Osteocyte (in vitro differentiated cells): ENCODE data around the gene USP21. TPM values are rescaled to one million over a fixed set of nuclear protein-coding genes. Genes with fewer than 3 reads are reported as not detected.

ENCODE experiments used
- DNase-seq: peaks from one replicate; pipeline ENCODE4 v3.0.0; 2021; ENCODE audit warnings: mixed read lengths; ENCODE audit not compliant: unreplicated experiment; ENCODE audit errors: extremely low spot score
- H3K27ac Mint-ChIP-seq: one replicate; pipeline ENCODE4 v1.8.0; 2021; ENCODE audit warnings: mild to moderate bottlenecking, mixed read lengths; ENCODE audit not compliant: unreplicated experiment
- H3K27me3 Mint-ChIP-seq: one replicate; pipeline ENCODE4 v1.8.0; 2021; ENCODE audit warnings: mixed read lengths; ENCODE audit not compliant: unreplicated experiment
- H3K36me3 Mint-ChIP-seq: one replicate; pipeline ENCODE4 v1.8.0; 2021; ENCODE audit warnings: mixed read lengths; ENCODE audit not compliant: unreplicated experiment
- H3K4me1 Mint-ChIP-seq: one replicate; pipeline ENCODE4 v1.8.0; 2021; ENCODE audit warnings: mixed read lengths; ENCODE audit not compliant: unreplicated experiment
- H3K4me3 Mint-ChIP-seq: one replicate; pipeline ENCODE4 v1.8.0; 2021; ENCODE audit warnings: mild to moderate bottlenecking, moderate library complexity, mixed read lengths; ENCODE audit not compliant: unreplicated experiment
- H3K9me3 Mint-ChIP-seq: one replicate; pipeline ENCODE4 v1.8.0; 2021; ENCODE audit warnings: mixed read lengths; ENCODE audit not compliant: unreplicated experiment
- long read RNA-seq: library from polyadenylated mRNA; unstranded; transcript quantifications from one replicate; pipeline ENCODE4 v2.0.0, GENCODE V29; 2021
- total RNA-seq: library from RNA; stranded (reverse); gene quantifications from 2 replicates; pipeline ENCODE4 v1.2.1, GENCODE V29; 2021
- TF ChIP-seq, protein P1 (sequence below): fragments of 200-600 bp; sonication (generic); IDR thresholded peaks from 2 replicates; pipeline ENCODE4 v1.5.0; 2021; ENCODE audit warnings: antibody characterized with exemption, mild to moderate bottlenecking, moderate library complexity

USP21 gene, protein sequence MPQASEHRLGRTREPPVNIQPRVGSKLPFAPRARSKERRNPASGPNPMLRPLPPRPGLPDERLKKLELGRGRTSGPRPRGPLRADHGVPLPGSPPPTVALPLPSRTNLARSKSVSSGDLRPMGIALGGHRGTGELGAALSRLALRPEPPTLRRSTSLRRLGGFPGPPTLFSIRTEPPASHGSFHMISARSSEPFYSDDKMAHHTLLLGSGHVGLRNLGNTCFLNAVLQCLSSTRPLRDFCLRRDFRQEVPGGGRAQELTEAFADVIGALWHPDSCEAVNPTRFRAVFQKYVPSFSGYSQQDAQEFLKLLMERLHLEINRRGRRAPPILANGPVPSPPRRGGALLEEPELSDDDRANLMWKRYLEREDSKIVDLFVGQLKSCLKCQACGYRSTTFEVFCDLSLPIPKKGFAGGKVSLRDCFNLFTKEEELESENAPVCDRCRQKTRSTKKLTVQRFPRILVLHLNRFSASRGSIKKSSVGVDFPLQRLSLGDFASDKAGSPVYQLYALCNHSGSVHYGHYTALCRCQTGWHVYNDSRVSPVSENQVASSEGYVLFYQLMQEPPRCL
- total RNA-seq = 25.5 and 27.5 TPM in 2 replicates
- long read RNA-seq, partial matches to known transcripts = 1 of 2 reads
- long read RNA-seq, other reads (novel, unspliced or antisense) = 1 of 2 reads

DNA sequence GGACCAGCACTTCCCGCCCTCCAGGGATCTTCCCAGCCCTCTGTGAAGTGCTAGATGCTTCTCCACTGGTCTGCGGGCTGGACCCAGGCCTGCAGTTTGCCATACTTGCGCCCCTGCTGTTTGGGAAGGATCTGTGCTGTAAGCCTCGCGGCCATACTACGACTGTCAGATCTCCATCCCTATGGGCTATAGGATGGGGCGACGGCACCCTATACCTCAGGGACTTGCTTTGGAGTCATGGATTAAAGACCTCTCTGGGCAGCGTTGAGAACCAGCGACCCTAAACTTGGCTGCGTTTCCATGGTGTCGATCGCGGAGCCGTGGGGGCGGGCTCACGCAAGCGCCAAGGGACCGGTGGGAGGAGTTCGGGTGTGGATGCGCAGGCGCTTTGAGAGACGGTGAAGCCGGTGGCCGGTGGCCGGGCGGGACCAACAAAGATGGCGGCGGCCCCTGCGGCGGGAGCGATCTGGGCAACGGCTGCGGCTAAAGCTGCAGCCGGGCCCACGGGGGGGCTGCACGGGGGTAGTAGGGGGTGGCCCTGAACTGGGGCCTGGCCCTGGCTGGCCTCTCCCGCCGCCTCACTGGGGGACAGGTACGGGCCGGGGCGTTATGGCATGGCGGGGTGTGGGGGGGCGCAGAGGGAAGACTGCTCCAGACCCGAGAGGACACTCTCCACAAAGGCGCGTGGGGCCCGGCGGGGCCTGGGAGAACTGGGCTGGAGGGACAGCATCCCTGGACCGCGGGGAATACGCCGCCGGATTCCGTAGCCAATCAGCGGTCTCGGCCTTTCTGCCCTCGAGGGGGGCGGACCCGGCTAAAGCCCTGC, at the start of gene USP21:
Gene USP21, plus strand, starts transcription at position 414 of the 826 bp plus-strand sequence. CDS start 1,141 bp downstream, outside the sequence.
- DNase-seq = peak; percentile 98
- no peaks in the 10 kb centered on the region for H3K9me3 Mint-ChIP-seq
- H3K27ac Mint-ChIP-seq = peak within 1 kb of the TSS; percentile 91
- H3K36me3 Mint-ChIP-seq = peaks cover 23% of the 10 kb centered on the region
- H3K4me3 Mint-ChIP-seq = peak within 1 kb of the TSS; percentile 87
- H3K4me1 Mint-ChIP-seq = peaks cover 34% of the 10 kb centered on the region
- H3K27me3 Mint-ChIP-seq = no peaks in the 10 kb centered on the region
- TF ChIP-seq, protein P1, sequence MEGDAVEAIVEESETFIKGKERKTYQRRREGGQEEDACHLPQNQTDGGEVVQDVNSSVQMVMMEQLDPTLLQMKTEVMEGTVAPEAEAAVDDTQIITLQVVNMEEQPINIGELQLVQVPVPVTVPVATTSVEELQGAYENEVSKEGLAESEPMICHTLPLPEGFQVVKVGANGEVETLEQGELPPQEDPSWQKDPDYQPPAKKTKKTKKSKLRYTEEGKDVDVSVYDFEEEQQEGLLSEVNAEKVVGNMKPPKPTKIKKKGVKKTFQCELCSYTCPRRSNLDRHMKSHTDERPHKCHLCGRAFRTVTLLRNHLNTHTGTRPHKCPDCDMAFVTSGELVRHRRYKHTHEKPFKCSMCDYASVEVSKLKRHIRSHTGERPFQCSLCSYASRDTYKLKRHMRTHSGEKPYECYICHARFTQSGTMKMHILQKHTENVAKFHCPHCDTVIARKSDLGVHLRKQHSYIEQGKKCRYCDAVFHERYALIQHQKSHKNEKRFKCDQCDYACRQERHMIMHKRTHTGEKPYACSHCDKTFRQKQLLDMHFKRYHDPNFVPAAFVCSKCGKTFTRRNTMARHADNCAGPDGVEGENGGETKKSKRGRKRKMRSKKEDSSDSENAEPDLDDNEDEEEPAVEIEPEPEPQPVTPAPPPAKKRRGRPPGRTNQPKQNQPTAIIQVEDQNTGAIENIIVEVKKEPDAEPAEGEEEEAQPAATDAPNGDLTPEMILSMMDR = peak; percentile 19

DNA sequence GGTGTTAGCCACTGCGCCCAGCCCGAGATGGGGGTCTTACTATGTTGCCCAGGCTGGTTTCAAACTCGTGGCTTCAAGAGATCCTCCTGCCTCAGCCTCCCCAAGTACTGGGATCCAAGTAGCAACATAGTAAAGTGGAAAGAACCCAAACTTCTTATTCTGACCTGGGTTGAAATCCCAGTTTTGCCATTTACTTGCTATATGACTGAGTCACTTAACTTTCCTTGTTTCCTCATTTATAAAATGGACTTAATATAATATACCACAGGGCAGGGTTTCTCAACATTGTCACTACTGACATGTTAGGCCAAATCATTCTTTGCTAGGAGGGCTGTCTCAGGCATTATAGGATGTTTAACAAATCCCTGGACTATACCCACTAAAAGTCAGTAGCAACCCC, 48.2 kb upstream of the USP21 start:
- no peaks in the 10 kb centered on the region for H3K27me3 Mint-ChIP-seq
- no peak overlapping the region for H3K27ac Mint-ChIP-seq
- H3K9me3 Mint-ChIP-seq = no peaks in the 10 kb centered on the region
- H3K4me3 Mint-ChIP-seq = no peak overlapping the region
- DNase-seq = no peak
- peaks cover 5% of the 10 kb centered on the region for H3K36me3 Mint-ChIP-seq
- H3K4me1 Mint-ChIP-seq = peaks cover 15% of the 10 kb centered on the region
- TF ChIP-seq, protein P1 = no peak

DNA sequence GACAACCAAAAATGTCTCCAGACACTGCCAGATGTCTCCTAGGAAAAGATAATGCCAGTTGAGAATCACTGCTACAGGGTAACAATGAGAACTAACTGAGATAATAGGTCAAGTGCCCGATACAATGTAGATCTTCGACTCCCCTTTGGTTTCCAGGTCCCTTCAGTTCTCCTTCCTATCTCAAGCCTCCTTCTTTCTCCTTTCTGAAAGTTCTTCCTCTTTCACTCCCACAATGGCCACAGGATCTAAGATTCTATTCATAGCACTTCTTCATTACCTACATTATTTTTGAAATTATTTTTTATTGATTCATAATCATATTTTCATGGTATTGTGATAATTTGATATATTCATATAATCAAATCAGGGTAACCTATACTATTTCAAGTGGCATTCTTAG, 47.8 kb upstream of the USP21 start:
- no peaks in the 10 kb centered on the region for H3K27me3 Mint-ChIP-seq
- H3K9me3 Mint-ChIP-seq = no peaks in the 10 kb centered on the region
- H3K27ac Mint-ChIP-seq = no peak overlapping the region
- H3K4me3 Mint-ChIP-seq = no peak overlapping the region
- no peak for DNase-seq
- H3K36me3 Mint-ChIP-seq = peaks cover 5% of the 10 kb centered on the region
- peaks cover 18% of the 10 kb centered on the region for H3K4me1 Mint-ChIP-seq
- TF ChIP-seq, protein P1 = no peak

DNA sequence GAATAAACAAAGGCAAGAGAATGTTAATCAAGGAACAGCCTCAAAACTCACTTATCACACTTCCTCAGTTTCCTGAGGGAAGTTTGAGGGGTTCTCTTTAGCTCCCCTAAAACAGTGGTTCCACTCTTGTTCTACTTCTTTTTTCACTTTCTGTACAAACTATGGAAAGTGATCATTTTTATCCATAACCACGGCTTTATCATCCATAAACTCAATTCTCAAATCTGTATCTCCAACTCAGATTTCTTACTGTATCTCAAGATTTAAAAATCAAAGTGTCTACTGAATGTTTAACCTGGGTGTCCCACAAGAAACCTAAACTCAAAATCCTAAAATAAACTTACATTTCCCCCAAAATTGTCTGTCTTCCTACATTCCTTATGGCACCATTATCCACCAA, 45.4 kb upstream of the USP21 start:
- Mint-ChIP-seq H3K27ac (no peak overlapping the region), H3K27me3 (no peaks in the 10 kb centered on the region), H3K4me3 (no peak overlapping the region), H3K36me3 (peaks cover 5% of the 10 kb centered on the region), H3K4me1 (peaks cover 37% of the 10 kb centered on the region), H3K9me3 (no peaks in the 10 kb centered on the region)
- TF ChIP-seq, protein P1 = no peak
- no peak for DNase-seq
